Measurements from ENCODE around the gene LYPD5.

DNA sequence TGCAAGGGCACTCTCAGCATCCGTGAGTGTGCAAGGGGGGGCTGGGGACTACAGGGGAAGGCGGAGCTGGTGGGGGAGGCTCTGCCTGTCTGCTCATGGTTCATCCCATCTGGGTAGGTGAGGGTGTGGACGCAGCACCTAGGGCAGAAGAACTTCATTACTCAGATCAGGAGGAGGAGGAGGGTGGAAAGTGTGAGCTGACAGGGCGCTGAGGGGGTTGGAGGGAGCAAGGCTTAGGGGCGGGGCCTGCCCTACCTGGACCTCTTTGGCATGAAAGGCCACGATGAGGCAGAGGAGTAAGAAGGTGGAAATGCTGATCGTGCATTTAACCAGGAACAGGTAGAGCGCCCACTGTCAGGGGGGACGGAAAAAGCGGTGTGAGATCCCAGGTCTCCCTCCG is 26.0 kb downstream of the LYPD5 start:
- TF ChIP-seq POLR2AphosphoS5 (IDR thresholded peaks at IDR 0.05; ENCODE audit: borderline replicate concordance, low read depth, low read length) (no peak), EZH2 (IDR thresholded peaks at IDR 0.05) (no peak), FOXP2 (optimal IDR thresholded peaks at IDR 0.05; ENCODE audit: control extremely low read depth, extremely low read length, insufficient read depth) (no peak)

Data from SK-N-MC (cell line).